Activated CD8-positive, alpha-beta memory T cell treated with anti-CD3 and anti-CD28 coated beads, Interleukin-2, amount 50 U/mL, for 24 hours (primary cell): ENCODE data around the gene SPDEF.

Experiments used
- DNase-seq: peaks from one replicate; pipeline ENCODE4 v3.0.0-alpha.2; 2020; ENCODE audit errors: extremely low read depth

Gene SPDEF

DNA sequence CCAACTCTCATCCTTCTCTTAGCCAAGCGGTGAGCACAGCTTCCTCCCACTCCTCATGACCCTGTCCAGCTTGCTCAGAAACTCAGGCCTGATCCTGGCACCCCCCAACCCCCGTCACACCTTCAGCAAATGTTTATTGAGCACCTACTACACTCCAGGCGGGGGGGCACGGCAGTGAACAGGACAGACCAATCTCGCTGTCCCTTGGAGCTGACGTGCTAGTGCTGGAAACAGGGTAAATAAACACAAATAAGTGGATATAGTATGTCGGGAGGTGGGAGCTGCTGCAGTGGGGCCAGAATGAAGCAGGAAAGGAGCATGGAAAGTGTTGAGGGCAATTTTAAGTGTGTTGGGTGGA is 7.4 kb upstream of the SPDEF start:
- DNase-seq = no peak

DNA sequence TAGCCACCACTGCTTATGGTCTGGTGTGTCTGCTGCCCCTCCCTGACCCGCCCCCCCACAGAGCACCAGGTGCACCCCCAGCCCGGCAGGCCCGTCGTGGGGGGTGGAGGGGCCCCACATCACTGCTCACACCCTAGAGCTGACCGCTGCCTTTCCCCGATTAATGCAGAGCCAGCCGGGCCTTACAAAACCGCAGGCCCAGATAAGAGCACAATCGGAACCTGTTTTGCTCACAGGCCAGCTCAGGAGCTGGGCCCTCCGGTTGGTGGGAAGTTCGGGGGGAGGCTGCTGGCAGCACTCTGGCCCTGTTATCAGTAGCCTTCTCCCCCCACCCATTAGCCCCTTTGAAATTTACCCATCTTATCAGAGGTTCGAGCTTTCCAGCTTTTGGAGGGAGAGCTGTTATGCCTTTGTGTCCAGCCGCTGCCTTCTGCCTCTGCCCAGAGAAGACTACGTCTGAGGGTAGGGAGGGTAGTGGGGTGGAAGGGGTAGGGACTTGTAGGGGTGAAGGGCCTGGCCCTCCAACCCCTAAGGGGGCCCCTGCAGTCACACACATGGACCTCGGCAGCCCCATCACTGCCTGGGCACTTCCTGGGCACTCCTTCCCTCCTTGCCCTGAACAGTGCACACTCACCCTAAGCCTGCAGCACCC is 6.9 kb upstream of the SPDEF start:
- DNase-seq = no peak

DNA sequence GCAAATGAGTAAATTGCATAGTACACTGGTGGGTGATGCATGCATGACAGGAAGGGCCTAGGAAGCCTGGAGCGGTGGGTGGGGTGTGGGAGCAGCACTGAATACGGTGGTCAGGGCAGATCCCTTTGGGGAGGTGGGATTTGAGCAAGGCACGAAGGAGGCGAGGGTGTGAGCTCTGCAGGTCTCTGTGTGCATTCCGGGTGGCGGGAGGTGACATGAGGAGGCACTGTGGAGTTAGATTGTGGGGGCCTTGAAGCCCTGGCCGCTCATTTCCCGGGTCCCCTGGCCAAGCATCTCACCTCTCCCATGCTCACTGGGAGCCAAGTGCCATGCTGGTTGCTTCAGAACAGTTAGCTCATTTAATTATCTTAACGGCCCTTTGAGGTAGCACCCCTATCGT is 6.2 kb upstream of the SPDEF start:
- DNase-seq = no peak

DNA sequence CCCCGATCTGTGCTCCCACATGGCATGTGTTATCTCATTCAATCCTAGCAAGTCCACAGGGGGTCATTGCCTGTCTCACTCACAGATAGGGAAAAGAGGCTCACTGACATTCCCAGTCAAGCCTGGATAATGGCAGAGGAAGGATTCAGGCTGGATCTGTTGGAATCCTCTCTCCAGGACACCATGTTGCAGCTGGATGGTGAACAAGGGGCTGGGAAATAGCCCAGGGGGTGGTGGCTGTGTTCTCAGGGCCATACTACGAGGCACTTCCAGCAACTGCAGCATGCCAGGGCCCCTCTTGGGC is 5.0 kb upstream of the SPDEF start:
- no peak for DNase-seq

DNA sequence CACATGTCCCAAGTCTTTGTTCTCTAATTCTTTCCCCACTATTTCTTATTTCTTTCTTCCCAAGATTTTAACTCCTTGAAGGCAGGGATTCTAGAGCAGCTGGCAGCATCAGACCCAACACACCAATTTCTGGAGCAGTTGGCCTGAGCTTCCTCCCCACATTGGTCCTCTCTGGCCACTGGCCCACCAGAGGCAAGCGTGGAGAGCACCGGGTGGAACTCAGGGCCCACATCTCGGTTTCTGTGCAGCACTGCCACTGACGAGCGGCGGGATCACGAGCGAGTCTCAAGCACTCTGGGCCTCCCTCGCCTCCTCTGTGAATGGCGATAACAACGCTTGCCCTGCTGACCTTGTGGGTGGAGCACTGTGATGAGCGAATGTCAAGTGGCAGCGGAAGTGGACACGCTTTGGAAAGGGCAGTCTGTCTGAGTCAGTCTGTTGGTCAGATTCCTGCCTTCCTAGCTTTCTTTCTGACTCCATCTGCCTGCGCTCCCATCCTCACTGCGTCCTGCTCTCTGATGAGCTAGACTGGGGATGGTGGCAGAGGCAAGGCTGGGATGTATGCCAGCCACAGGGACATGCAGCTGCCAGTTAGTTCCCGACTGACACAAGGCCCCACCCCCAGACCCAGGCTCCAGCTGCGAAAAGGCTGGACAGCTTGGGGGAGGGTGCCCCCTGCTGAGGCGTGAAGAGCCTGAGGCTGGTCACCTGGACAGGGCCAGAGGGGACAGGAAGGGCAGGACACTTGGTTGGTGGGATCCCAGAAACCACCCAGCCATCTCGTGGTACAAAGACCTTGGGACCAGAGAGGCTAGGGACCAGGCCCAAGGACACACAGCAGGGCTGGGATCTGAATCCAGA is 4.5 kb upstream of the SPDEF start:
- no peak for DNase-seq

DNA sequence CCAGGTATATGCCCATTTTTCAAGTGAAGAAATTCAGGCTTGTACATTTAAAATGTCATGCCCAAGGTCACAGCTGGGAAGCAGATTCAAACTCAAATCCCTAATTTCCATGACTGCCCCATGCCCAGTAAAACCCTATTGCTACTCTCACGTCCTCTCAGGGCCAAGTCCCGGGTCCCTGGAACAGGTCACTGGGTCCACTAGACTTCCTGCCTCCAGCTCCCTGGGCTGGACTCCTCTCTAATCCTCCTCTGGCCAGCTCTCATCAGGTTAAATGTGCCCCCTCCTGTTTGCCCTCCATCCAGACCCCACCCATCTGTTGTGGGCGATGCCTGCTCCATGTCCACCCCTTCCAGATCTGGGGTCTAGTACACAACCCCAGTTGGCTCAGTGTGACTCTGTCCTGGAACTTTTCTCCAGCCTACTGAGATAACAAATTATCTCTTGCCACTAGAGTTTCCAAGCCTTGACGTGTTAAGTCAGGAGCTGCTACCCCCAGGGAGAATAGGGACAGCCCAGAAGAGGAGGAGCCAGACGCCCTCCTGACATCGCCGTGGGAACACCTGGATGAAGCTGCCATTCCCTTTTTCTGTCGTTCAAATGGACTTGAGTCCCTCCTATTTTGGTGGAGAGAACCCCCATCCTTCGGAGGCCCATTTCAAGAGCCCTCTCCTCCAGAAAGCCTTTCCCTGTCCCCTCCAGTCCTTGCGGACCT is 3.7 kb upstream of the SPDEF start:
- no peak for DNase-seq

DNA sequence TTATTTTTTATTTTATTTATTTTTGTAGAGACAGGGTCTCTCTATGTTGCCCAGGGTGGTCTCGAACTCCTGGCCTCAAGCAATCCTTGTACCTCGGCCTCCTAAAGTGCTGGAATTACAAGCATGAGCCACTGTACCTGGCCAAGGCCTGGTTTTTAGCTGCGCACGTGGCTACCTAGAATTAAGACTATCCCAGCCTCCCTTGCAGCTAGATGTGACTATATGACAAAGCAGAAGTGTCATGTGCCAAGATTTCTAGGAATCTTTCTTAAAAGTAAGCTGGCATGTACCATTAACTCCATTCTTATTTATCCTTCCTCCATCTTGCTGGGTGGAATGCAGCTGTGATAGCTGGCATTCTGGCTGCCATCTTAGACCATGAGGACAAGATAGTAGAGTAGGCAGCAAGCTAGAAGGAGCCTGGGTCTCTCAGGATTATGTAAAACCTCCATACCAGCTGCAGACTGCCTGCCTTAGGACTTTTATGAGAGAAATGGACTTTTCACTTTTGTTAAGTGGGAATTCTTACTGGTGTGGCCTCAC is 2.1 kb upstream of the SPDEF start:
- no peak for DNase-seq

DNA sequence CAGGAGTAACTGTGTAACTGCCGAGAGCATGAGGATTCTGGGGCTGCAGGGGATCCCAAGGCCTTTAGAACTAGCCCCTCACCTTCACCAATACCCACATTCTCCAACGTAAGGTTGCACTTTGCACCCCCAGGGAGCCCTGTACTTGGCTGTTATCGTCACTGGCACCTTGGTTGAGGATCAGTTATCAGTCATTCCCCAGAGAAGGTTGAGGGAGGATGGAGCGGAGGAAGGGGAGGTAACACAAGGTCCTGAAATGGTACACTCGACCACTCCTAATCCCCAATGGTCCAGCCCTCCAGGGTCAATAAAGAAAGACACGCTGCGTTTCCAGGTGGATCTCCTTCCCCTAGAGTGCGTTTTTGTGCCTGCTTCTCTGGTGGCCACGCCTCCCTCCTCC is 1.1 kb upstream of the SPDEF start:
- DNase-seq = no peak

DNA sequence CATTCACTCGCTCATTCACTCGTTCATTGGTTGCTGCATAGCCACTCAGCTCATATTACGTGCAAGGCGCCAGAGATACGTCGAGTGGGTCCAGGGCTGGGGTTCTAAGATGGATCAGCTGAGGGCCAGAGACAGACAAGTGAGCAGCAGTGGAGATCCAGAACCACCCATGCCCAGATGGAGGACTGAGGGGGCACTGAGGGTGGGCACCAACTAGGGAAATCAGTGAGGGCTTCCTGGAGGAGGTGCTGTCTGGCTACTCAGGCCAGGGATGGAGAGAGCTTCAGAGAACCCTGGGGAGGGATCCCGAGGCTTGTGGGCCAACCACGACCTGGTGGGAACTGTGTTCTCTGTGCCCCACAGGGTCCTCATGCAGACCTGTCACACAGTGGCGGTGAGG is 364 bp upstream of the SPDEF start:
- no peak for DNase-seq

DNA sequence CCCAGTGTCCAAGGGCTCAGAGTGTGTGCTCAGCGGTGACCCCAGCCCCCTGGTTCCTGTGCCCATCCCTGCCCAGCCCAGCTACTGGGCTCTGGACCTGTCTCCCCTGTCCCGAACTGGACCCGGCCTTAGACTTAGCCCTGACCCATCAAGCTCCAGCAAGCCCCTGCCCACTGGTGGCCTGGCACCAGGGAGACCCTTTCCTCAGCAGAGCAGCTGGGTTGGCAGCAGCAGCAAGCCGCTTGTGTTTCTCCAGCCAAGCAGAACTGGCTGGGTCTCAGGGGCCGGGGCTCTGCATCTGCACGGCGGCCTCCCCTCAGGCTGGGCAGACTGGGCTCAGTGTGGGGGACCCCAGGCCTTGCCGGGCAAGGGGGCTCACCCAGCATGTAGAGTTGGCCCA is 801 bp downstream of the SPDEF start:
- no peak for DNase-seq

DNA sequence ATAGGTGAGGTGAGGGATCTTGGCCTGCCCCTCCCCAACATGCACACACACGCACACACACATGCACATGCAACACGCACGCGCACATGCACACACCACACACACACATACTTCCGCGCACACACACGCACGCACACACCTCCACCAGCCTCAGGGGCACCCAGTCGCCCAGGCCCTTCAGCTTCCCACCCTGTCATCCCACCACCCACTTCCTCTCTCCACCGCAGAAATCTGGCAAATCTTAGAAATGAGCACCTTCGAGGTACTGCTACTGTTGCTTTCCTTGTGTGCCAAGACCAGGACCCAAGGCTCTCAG is 1.2 kb downstream of the SPDEF start:
- no peak for DNase-seq

DNA sequence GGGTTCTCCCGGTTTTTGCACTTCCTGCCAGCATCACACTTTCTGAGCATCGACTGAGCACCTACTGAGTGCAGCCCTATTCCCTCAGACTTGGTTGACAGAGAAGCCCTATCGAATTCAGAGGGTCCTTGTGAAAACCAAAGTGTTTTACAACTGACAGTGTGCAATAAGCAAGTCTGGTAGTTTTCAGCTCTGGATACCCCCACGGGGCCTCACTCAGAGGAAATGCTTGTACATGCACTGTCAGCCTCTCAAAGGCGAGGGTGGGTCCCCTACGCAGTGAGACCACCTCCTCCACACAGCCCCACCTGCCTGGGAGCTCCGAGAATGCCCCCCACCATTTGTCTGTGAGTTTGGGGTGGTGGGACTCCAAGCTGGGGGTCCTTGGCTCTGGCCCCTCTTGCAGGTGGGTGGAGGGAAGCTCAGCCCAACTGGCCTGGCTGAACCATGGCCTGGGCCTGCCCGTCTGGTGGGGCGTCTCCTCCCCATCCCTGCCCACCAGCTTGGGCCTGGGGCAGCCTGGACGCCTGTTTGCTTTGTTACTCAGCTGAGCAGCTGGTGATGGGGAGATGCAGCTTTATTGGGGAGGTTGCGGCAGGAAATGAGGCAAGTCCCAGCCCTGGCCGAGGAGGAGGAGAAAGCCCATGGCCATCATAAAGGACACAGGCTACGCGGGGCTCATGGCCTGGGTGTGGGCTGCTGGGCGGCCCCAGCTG is 1.7 kb downstream of the SPDEF start:
- DNase-seq = no peak

DNA sequence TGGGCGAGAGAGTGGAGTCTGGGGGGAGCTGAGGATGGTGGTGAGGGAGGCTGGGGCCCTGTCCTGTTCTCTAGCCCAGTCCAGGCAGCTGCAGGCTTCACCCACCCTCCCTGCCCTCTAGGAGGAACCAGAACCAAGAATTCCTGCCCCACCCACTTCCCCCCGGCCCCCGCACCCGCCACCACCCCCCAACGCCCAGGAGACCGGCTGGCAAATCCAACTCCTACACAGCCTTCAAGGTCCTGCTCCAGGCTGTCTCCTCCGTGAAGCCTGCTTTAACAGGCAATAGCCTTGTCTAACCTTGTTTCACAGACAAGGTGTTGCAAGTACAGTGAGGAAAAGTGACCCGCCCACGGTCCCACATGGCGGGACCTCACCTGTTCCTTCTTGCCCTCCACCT is 2.4 kb downstream of the SPDEF start:
- DNase-seq = no peak

DNA sequence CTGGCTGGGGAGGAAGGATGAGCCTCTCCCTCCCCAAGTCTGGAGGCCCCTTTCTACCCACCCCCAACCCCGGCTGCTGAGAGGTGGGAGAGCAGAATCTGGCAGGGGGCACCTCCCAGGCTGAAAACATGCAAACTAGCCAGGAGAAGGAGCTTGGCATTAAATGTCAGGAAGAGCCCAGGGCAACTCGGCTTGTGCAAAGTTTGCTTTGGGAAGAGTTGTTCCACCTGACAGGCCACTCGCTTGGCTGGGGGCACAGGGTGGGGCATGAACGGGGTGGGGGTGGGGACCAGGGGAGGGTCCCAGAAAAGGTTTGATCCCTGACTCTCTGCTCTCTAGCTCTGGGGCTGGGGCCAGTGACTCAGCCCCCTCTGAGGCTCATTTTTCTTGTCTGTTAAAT is 3.0 kb downstream of the SPDEF start:
- no peak for DNase-seq

DNA sequence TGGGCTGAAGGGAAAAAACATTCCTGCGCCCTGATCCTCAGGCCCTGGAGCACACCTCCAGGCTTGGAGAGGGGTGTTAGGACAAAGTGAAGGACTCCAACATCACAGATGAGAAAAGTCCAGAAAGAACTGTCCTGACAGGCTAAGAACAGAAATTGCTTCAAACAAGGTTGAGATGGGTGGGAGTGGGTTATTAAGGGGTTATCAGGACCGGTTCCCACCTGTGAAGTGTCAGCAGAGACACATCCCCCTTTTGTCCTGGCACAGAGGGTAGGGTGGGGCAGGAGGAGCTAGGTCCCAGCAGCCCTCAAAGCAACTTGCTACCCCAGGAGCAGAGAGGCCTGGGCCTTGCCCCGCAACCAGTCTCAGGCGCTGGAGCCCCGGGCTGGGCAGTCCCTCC is 3.5 kb downstream of the SPDEF start:
- DNase-seq = no peak

DNA sequence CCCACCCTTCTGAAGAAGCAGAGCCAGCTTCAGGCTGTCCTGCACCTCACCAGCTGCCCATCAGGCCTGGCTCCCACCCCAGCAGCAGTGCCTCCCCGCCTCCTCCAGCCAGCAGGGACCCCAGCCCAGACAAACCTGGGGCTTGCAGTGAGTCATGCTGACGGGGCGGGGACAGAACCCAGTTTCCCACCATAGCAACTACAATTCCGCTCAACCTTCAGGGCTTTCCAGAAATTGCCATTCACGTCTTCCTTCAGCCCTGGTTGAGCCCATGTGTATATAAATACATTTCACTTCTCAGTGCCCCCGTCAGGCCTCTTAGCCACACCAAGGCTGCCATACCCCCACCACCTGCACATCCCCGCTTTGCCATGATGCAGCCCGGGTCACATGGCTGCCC is 4.4 kb downstream of the SPDEF start:
- DNase-seq = no peak

DNA sequence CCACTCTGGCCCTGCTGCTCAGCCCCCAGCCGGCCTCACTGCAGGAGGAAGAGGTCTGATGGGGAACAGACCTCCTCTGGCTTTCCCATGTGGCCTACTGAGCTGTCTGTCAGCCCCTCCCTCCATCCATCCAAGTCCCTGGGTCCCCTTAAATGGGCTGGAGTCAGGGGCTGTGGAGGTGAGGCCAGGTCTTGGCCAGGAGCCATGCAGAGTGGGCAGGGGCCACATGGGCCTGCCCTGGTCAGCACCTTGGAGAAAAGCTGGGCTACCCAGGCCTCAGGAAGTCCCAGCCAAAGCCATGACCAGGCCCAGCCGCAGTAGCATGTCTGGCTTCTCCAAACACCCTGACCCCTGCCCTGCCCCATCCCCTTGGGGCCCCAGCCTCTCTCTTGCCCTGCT is 6.3 kb downstream of the SPDEF start:
- DNase-seq = no peak

DNA sequence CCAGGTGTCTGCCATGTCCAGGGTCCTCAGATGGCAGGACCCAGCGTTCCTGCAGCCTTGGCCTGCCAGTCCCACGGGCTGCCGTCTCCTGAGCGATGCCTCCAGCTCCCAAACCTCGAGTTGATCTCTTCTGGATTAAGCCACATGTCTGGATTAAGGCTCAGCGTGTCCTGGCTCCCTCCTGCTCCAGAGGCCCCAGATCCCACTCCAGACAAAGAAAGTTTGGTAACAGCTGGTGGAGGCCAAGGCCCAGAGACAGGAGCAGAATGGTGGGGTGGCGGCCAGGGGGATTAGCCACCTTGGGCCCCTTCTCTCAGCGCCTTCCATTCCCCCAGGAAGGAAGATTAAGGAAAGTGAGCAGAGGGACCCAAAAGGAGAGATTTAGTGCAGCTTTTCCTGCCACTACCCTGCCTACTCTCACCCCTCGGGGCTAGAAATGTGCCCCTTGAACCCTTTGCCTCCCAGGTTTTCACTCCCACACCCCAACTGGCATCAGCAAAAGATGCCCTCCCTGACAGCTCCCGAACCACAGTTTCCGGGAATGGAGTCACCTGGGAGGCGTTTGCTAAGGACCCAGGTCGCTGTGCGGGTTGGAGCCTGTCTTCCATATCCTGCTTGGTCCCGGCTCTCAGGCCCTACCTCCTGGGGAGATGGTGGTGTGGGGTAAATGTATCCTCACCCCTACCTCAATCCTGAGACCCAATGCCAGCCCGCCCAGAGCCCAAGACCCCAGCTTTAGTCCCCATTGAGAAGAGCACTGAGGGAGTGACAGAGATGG is 6.9 kb downstream of the SPDEF start:
- no peak for DNase-seq

DNA sequence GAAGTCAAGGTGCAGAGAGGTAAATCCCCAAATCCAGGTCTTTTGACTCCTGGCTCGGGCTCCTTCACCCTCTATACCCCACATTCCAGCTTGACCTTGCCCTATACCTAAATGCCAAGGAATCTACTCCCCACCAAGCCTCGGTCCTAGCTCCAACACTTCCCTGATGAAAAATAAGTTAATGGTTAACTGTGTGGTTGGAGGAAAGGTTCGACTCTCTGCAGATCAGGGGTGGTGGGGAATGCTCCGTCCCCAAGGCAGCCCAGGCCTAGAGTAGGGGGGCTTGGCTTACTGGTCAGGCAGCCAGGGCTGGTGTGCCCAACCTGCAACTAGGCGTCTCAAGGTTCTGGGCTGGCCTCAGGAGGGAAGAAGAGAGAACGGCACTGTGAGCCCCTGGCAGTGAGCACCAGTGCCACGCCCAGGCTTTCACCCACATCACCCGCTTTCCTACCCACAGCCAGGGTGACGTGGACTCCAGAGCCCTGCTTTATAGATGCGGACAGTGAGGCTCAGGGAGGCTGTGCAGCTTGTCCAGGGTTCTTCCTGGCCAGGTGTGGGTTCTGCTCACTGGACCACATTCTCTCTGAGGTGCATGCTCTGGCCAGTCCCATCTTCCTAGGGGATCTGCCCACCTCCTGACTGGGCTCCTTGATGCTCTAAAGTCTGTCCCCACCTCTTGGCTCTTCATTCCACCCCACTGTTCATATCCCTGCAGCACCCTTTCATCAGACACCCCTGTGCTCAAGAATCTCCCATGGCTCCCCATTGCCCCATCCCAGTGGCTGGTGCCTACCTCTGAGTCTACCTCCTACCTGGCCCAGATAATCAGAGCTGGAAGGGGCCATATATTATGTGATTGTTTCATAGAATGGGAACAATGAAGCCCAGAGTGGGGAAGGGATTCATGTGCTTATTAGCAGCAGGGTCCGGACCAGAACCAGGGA is 8.2 kb downstream of the SPDEF start:
- no peak for DNase-seq

DNA sequence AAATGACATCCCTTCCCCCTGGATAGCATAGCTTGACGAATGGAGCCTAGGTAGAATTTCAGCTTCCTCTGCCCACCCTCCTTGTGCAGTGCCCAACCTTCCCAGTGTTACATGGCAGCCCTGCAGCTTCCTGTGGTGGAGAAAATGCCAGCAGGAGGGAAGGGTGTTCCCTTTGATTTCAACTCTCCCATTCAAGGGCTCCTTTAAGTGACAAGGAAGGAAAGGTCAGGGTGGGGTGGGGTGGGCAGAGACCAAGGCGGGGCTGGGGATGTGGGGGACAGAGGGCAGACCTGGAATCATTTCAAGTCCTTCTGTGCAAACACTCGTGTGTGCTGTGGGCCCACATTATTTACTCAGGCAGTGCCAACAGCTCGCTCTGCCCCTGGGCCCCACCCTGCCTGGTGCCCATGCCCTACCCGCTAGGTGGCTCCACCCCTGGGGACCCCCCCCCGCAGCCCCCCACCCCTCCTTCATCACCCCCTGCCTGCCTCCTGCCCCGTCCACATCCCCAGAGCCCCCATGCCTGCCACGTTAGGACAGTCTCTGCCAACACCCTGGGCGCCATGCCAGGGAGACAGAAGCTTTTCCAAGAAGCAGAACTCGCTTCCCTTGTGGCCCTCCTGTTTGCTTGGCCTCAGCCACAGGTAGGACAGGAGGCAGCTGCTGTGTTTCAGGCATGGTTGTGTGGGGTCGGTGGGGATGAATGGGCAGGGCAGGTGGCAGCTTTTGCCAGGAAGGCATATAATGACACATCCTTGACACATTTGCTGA is 9.4 kb downstream of the SPDEF start:
- no peak for DNase-seq
